ENCODE data around the gene RSAD2. TPM values are rescaled to one million over a fixed set of nuclear protein-coding genes. Genes with fewer than 3 reads are reported as not detected.
"Not testable (repeated sequence)": the region's sequence is repeated elsewhere in the genome, so short reads cannot be mapped to it uniquely, and the experiment has no call there.

Gene RSAD2
- total RNA-seq, 1 donor from 2014 or later = 4.4 TPM

GRCh38 chr2:6887751-6888192 is 10.2 kb downstream of the RSAD2 start:
- Mint-ChIP-seq H3K27ac (no peak overlapping the region), H3K36me3 (ENCODE audit: insufficient read depth) (no peaks in the 10 kb centered on the region), H3K9me3 (ENCODE audit: low read depth) (no peaks in the 10 kb centered on the region), H3K4me1 (ENCODE audit: low read depth) (no peaks in the 10 kb centered on the region), H3K4me3 (ENCODE audit: low read depth) (no peak overlapping the region), H3K27me3 (no peaks in the 10 kb centered on the region)
- no peak for TF ChIP-seq CTCF (IDR thresholded peaks at IDR 0.05; ENCODE audit: unreplicated experiment)
- no peak for DNase-seq (ENCODE audit: low spot score, unreplicated experiment)

- Mint-ChIP-seq H3K4me1 (ENCODE audit: low read depth) (no peaks in the 10 kb centered on the region), H3K27ac (no peak overlapping the region), H3K9me3 (ENCODE audit: low read depth) (no peaks in the 10 kb centered on the region), H3K4me3 (ENCODE audit: low read depth) (no peak overlapping the region), H3K36me3 (ENCODE audit: insufficient read depth) (no peaks in the 10 kb centered on the region), H3K27me3 (no peaks in the 10 kb centered on the region)
- no peak for DNase-seq (ENCODE audit: low spot score, unreplicated experiment)
- no peak for TF ChIP-seq CTCF (IDR thresholded peaks at IDR 0.05; ENCODE audit: unreplicated experiment)
These were observed 11.1 kb downstream of the RSAD2 start for GRCh38 chr2:6888724-6889123.

GRCh38 chr2:6893876-6894482 is 16.4 kb downstream of the RSAD2 start:
- no peaks in the 10 kb centered on the region for H3K4me1 Mint-ChIP-seq (ENCODE audit: low read depth)
- H3K36me3 Mint-ChIP-seq (ENCODE audit: insufficient read depth) = no peaks in the 10 kb centered on the region
- H3K9me3 Mint-ChIP-seq (ENCODE audit: low read depth) = no peaks in the 10 kb centered on the region
- no peak overlapping the region for H3K4me3 Mint-ChIP-seq (ENCODE audit: low read depth)
- no peak for DNase-seq (ENCODE audit: low spot score, unreplicated experiment)
- H3K27ac Mint-ChIP-seq = no peak overlapping the region
- peaks cover 3% of the 10 kb centered on the region for H3K27me3 Mint-ChIP-seq
- no peak for TF ChIP-seq CTCF (IDR thresholded peaks at IDR 0.05; ENCODE audit: unreplicated experiment)

GRCh38 chr2:6896930-6897759 is 19.6 kb downstream of the RSAD2 start:
- H3K27me3 Mint-ChIP-seq = peaks cover 3% of the 10 kb centered on the region
- no peak for DNase-seq (ENCODE audit: low spot score, unreplicated experiment)
- H3K27ac Mint-ChIP-seq = no peak overlapping the region
- H3K4me3 Mint-ChIP-seq (ENCODE audit: low read depth) = no peak overlapping the region
- peaks cover 17% of the 10 kb centered on the region for H3K9me3 Mint-ChIP-seq (ENCODE audit: low read depth)
- TF ChIP-seq CTCF (IDR thresholded peaks at IDR 0.05; ENCODE audit: unreplicated experiment) = peak; percentile 69
- H3K36me3 Mint-ChIP-seq (ENCODE audit: insufficient read depth) = peaks cover 3% of the 10 kb centered on the region
- no peaks in the 10 kb centered on the region for H3K4me1 Mint-ChIP-seq (ENCODE audit: low read depth)

- not testable (repeated sequence) for H3K4me3 Mint-ChIP-seq (ENCODE audit: low read depth); H3K4me1 Mint-ChIP-seq (ENCODE audit: low read depth); H3K36me3 Mint-ChIP-seq (ENCODE audit: insufficient read depth); H3K27ac Mint-ChIP-seq; H3K27me3 Mint-ChIP-seq; DNase-seq (ENCODE audit: low spot score, unreplicated experiment)
- H3K9me3 Mint-ChIP-seq (ENCODE audit: low read depth) = peaks cover 28% of the 10 kb centered on the region
These were observed 25.0 kb downstream of the RSAD2 start for GRCh38 chr2:6902581-6902980.
